Raji (cell line): ENCODE measurements around the gene ANGPTL2.

Source experiments
- POLR2A ChIP-seq: IDR thresholded peaks from 2 replicates; pipeline ENCODE4 v1.6.1; 2011; ENCODE audit warnings: low read depth, low read length, control low read depth; ENCODE audit not compliant: insufficient read depth

ANGPTL2 gene

GRCh38 chr9:127051881-127052595 is 70.4 kb downstream of the ANGPTL2 start:
- no peak for TF ChIP-seq POLR2A

GRCh38 chr9:127050591-127051001 is 71.8 kb downstream of the ANGPTL2 start:
- no peak for TF ChIP-seq POLR2A

GRCh38 chr9:127050152-127050551 is 72.3 kb downstream of the ANGPTL2 start:
- no peak for TF ChIP-seq POLR2A

GRCh38 chr9:127049581-127049980 is 72.9 kb downstream of the ANGPTL2 start:
- TF ChIP-seq POLR2A: no peak

GRCh38 chr9:127049044-127049443 is 73.4 kb downstream of the ANGPTL2 start:
- TF ChIP-seq POLR2A: no peak

GRCh38 chr9:127047971-127048370 is 74.5 kb downstream of the ANGPTL2 start:
- no peak for TF ChIP-seq POLR2A

- TF ChIP-seq POLR2A: no peak
Measured at GRCh38 chr9:127045148-127045547, 77.3 kb downstream of the ANGPTL2 start.

GRCh38 chr9:127039492-127039891 is 82.9 kb downstream of the ANGPTL2 start:
- TF ChIP-seq POLR2A: no peak

- TF ChIP-seq POLR2A: no peak
Measured at GRCh38 chr9:127038531-127038930, 83.9 kb downstream of the ANGPTL2 start.
